HFF-Myc (cell line): ENCODE measurements around the gene TRIM16.

ENCODE experiments used
- DNase-seq: peaks from one replicate; pipeline ENCODE4 v3.0.0-alpha.2; 2011; ENCODE audit warnings: low read depth; ENCODE audit errors: extremely low read depth
- H3K4me3 ChIP-seq: replicated peaks from 2 replicates; pipeline ENCODE4 v1.5.1; 2011; ENCODE audit warnings: low read depth, mild to moderate bottlenecking, control low read depth, low read length
- CTCF ChIP-seq: IDR thresholded peaks from 2 replicates; pipeline ENCODE4 v1.5.1; 2012; ENCODE audit warnings: mild to moderate bottlenecking, low read depth, low read length, control low read depth; ENCODE audit errors: missing control alignments

TRIM16 gene

GRCh38 chr17:15663691-15664090, 20.4 kb downstream of the TRIM16 start:
- H3K4me3 ChIP-seq, result no peak overlapping the region
- no peak for TF ChIP-seq CTCF
- no peak for DNase-seq

GRCh38 chr17:15663176-15663575, 20.9 kb downstream of the TRIM16 start:
- DNase-seq, result no peak
- no peak for TF ChIP-seq CTCF
- no peak overlapping the region for H3K4me3 ChIP-seq

GRCh38 chr17:15662681-15663080, 21.4 kb downstream of the TRIM16 start:
- TF ChIP-seq CTCF, result no peak
- no peak overlapping the region for H3K4me3 ChIP-seq
- no peak for DNase-seq

- no peak for TF ChIP-seq CTCF
- no peak overlapping the region for H3K4me3 ChIP-seq
- no peak for DNase-seq
Observed at GRCh38 chr17:15660077-15660476, 24.0 kb downstream of the TRIM16 start.

GRCh38 chr17:15659663-15660062, 24.4 kb downstream of the TRIM16 start:
- DNase-seq, result no peak

DNA sequence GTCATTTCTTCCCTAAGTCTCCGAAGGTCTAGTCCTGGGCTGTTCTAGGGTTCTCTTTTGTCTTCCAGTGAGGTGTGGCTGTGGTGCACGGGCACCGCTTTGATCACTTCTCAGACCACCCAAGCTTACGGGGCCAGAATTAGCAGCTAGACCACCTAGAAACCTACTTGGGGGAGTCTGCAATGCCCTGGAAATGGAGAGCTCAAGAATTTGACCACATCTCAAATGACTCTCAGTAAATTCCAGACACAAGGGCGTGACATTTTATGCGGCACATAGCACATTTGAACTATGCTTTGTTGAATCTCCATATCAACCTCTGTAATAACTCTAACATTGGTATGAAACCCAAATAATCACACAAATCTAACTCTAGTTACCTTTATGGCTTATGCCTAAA, 24.9 kb downstream of the TRIM16 start:
- DNase-seq, result no peak
- no peak for TF ChIP-seq CTCF
- H3K4me3 ChIP-seq, result no peak overlapping the region

More at GRCh38 chr17:15659663-15660062, 24.4 kb downstream of the TRIM16 start:
- TF ChIP-seq CTCF, result no peak
- no peak overlapping the region for H3K4me3 ChIP-seq

DNA sequence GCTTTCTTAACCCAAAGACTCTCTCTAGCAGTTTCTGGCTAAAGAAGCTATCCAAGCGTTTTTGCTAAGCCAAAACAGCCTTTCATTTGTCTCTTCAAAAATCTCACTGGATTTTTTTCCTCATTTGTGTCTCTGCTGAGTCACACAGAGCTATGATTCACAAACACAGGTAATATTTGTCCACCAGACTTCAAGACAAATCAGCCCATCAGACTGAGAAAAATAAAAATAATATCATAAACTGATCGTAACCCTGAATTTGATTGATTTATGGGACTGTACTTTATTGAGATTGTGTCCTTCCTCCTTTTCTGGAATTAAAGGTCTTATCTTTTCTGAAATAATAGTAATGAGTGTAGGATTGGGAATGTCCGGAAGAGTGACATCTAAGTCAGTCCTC, 25.8 kb downstream of the TRIM16 start:
- DNase-seq, result no peak
- no peak overlapping the region for H3K4me3 ChIP-seq
- TF ChIP-seq CTCF, result no peak
